Activated CD8-positive, alpha-beta T cell treated with anti-CD3 and anti-CD28 coated beads, Interleukin-2, amount 10 ng/mL, durations not matched to agents 7 days and 5 days (primary cell): ENCODE measurements around the gene SLC37A2. TPM values are rescaled to one million over a fixed set of nuclear protein-coding genes. Genes with fewer than 3 reads are reported as not detected.
"Not testable (repeated sequence)": the region's sequence is repeated elsewhere in the genome, so short reads cannot be mapped to it uniquely, and the experiment has no call there.

Experiments
- ATAC-seq: fragments of 150-1000 bp; cut with Tn5 transposase; one replicate; pipeline ENCODE4 v1.10.0; 2021; ENCODE audit warnings: moderate library complexity
- CTCF ChIA-PET: fragments of 350-600 bp; sonication (Branson Sonifier 250); formaldehyde crosslinking; loops from one replicate; lab custom pipeline; 2021; ENCODE audit warnings: antibody characterized with exemption; lab: Charles Lee
- POLR2A ChIA-PET: fragments of 350-600 bp; sonication (Branson Sonifier 250); formaldehyde crosslinking; loops from one replicate; lab custom pipeline; 2021; ENCODE audit warnings: antibody characterized with exemption; lab: Charles Lee
- DNase-seq: peaks from one replicate; pipeline ENCODE4 v3.0.0-alpha.2; 2020
- H3K27ac Mint-ChIP-seq: one replicate; pipeline ENCODE4 v1.8.0; 2021; ENCODE audit warnings: mild to moderate bottlenecking, mixed read lengths
- H3K27me3 Mint-ChIP-seq: one replicate; pipeline ENCODE4 v1.8.0; 2021; ENCODE audit warnings: low read depth, mixed read lengths
- H3K36me3 Mint-ChIP-seq: one replicate; pipeline ENCODE4 v1.8.0; 2021; ENCODE audit warnings: low read depth, mixed read lengths
- H3K4me1 Mint-ChIP-seq: one replicate; pipeline ENCODE4 v1.8.0; 2021; ENCODE audit warnings: low read depth, mixed read lengths
- H3K4me3 Mint-ChIP-seq: one replicate; pipeline ENCODE4 v1.8.0; 2021; ENCODE audit warnings: mild to moderate bottlenecking, mixed read lengths
- H3K9me3 Mint-ChIP-seq: one replicate; pipeline ENCODE4 v1.8.0; 2022; ENCODE audit warnings: mixed read lengths; ENCODE audit not compliant: insufficient read depth
- total RNA-seq, 2 experiments: library from RNA; stranded (reverse); gene quantifications; one replicate each; pipeline ENCODE4 v1.2.3, GENCODE V29; 2021

The SLC37A2 gene
- total RNA-seq, 2 experiments from 2014 or later, result 0.61 to 0.68 TPM

- ChIA-PET CTCF (no interaction called here), POLR2A (no interaction called here)
- Mint-ChIP-seq H3K27me3 (no peaks in the 10 kb centered on the region), H3K9me3 (no peaks in the 10 kb centered on the region), H3K36me3 (no peaks in the 10 kb centered on the region), H3K27ac (no peak overlapping the region), H3K4me3 (no peak overlapping the region), H3K4me1 (peaks cover 8% of the 10 kb centered on the region)
- no peak for DNase-seq
- ATAC-seq, result no peak
Measured at GRCh38 chr11:125086633-125087296, 23.7 kb downstream of the SLC37A2 start.

DNA sequence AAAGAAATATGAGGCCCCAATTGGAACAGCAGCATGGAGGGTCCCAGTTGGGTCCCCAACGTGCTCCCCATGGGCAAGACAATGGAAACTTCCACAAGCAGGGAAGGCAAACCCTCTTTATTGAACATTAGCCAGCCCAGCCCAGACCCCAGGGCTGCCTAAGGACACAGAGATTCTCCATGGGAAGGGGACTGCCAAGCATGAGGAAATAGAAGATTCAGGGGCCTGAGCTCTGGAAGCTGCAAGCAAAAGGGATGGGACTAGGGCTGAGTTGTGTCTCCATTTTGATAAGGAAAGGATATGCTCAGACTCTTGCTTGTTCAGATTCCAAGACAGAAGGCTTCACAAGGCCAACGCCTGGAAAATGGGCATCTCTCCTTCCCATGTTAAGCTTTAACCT, 25.0 kb downstream of the SLC37A2 start:
- no peak overlapping the region for H3K27ac Mint-ChIP-seq
- CTCF ChIA-PET, result interaction anchor here (0.8 to 1.1 kb wide), 3 partner anchors 18 to 37 kb away, joined by 3 to 4 read pairs (median 3); partner anchors contain the start of gene TMEM218
- DNase-seq, result no peak
- H3K4me1 Mint-ChIP-seq, result peaks cover 8% of the 10 kb centered on the region
- H3K4me3 Mint-ChIP-seq, result no peak overlapping the region
- H3K9me3 Mint-ChIP-seq, result no peaks in the 10 kb centered on the region
- POLR2A ChIA-PET, result no interaction called here
- no peak for ATAC-seq
- H3K36me3 Mint-ChIP-seq, result no peaks in the 10 kb centered on the region
- no peaks in the 10 kb centered on the region for H3K27me3 Mint-ChIP-seq

- POLR2A ChIA-PET, result no interaction called here
- H3K27me3 Mint-ChIP-seq, result no peaks in the 10 kb centered on the region
Measured at GRCh38 chr11:125088576-125089455, 25.7 kb downstream of the SLC37A2 start.

GRCh38 chr11:125089481-125089880, 26.4 kb downstream of the SLC37A2 start:
- DNase-seq, H3K27ac Mint-ChIP-seq, H3K9me3 Mint-ChIP-seq, CTCF ChIA-PET, H3K27me3 Mint-ChIP-seq, ATAC-seq, H3K4me1 Mint-ChIP-seq, H3K4me3 Mint-ChIP-seq, H3K36me3 Mint-ChIP-seq: not testable (repeated sequence)
- POLR2A ChIA-PET, result interaction anchor here (1.7 kb wide), 1 partner anchor 22 kb away, joined by 5 read pairs; the partner anchor contains the start of gene TMEM218

More at GRCh38 chr11:125088576-125089455, 25.7 kb downstream of the SLC37A2 start:
- Mint-ChIP-seq H3K4me1 (peaks cover 8% of the 10 kb centered on the region), H3K4me3 (no peak overlapping the region), H3K27ac (no peak overlapping the region), H3K9me3 (no peaks in the 10 kb centered on the region), H3K36me3 (no peaks in the 10 kb centered on the region)
- DNase-seq (no peak), ATAC-seq (no peak)
- CTCF ChIA-PET, result interaction anchor here (0.8 to 1.1 kb wide), 3 partner anchors 19 to 36 kb away, joined by 3 to 4 read pairs (median 3); partner anchors contain the start of gene TMEM218

GRCh38 chr11:125090151-125090550, 27.0 kb downstream of the SLC37A2 start:
- not testable (repeated sequence) for DNase-seq, H3K27me3 Mint-ChIP-seq, H3K4me1 Mint-ChIP-seq, H3K36me3 Mint-ChIP-seq, ATAC-seq, H3K4me3 Mint-ChIP-seq, H3K27ac Mint-ChIP-seq, H3K9me3 Mint-ChIP-seq
- CTCF ChIA-PET, result interaction anchor here (1.6 to 2.6 kb wide), 6 partner anchors 12 to 52 kb away, joined by 5 to 34 read pairs (median 11); no protein-coding TSS in a partner anchor
- POLR2A ChIA-PET, result interaction anchor here (1.7 kb wide), 1 partner anchor 21 kb away, joined by 5 read pairs; the partner anchor contains the start of gene TMEM218

GRCh38 chr11:125090816-125091215, 27.7 kb downstream of the SLC37A2 start:
- Mint-ChIP-seq H3K4me3 (no peak overlapping the region), H3K4me1 (peaks cover 8% of the 10 kb centered on the region), H3K9me3 (no peaks in the 10 kb centered on the region), H3K27ac (peak overlapping the region; percentile 20), H3K36me3 (peaks cover under 1% of the 10 kb centered on the region), H3K27me3 (no peaks in the 10 kb centered on the region)
- ChIA-PET POLR2A (interaction anchor here (0.5 to 1.7 kb wide), 4 partner anchors 15 to 138 kb away, joined by 3 to 5 read pairs (median 4); partner anchors contain the start of gene TMEM218), CTCF (interaction anchor here (0.8 to 2.6 kb wide), 14 partner anchors 8 to 267 kb away, joined by 3 to 34 read pairs (median 6); partner anchors contain the start of gene TMEM218)
- DNase-seq (no peak), ATAC-seq (no peak)

DNA sequence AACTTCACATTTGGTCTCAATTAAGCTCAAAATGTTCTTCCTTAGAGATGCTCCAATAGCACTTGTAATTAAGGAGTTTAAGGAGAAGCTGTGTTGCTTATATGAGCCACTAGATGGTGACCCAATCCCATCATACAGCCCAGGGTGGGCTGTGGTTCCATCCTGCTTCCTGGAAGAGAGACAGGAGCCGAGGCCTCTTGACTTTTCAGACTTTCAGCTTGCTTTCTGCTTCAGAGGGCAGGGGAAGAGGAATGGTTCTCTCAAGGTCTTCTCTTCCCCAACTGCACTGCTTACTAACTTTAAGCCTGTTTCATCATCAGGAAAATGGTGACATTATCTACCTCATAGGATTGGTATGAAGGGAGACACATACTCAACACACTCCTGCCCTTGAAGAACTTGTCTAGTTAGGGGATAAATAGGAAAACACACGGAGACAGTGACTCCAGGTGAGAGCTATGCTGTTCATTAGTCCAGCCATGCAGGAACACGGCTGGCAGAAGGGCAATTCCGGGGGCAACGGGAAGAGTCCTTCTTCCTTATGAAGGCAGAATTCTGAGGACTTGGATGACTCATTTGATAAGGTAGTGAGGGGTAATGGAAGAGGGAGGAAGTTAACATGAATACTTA, 28.3 kb downstream of the SLC37A2 start:
- CTCF ChIA-PET, result interaction anchor here (0.6 to 2.6 kb wide), 15 partner anchors 9 to 266 kb away, joined by 3 to 34 read pairs (median 6); partner anchors contain the start of gene TMEM218
- no peak for DNase-seq
- POLR2A ChIA-PET, result interaction anchor here (0.5 to 1.7 kb wide), 4 partner anchors 15 to 138 kb away, joined by 3 to 5 read pairs (median 4); partner anchors contain the start of gene TMEM218

GRCh38 chr11:125091877-125092664, 29.0 kb downstream of the SLC37A2 start:
- ATAC-seq, result no peak
- CTCF ChIA-PET, result interaction anchor here (0.6 to 2.6 kb wide), 11 partner anchors 8 to 255 kb away, joined by 3 to 34 read pairs (median 8); no protein-coding TSS in a partner anchor
- peaks cover 5% of the 10 kb centered on the region for H3K4me1 Mint-ChIP-seq
- peaks cover 7% of the 10 kb centered on the region for H3K36me3 Mint-ChIP-seq
- no peaks in the 10 kb centered on the region for H3K9me3 Mint-ChIP-seq
- H3K27ac Mint-ChIP-seq, result no peak overlapping the region
- POLR2A ChIA-PET, result no interaction called here
- DNase-seq, result no peak
- no peak overlapping the region for H3K4me3 Mint-ChIP-seq
- no peaks in the 10 kb centered on the region for H3K27me3 Mint-ChIP-seq

More for the DNA sequence above, 28.3 kb downstream of the SLC37A2 start:
- peaks cover 8% of the 10 kb centered on the region for H3K4me1 Mint-ChIP-seq
- no peak for ATAC-seq
- peak overlapping the region; percentile 20 for H3K27ac Mint-ChIP-seq
- H3K4me3 Mint-ChIP-seq, result no peak overlapping the region
- H3K27me3 Mint-ChIP-seq, result no peaks in the 10 kb centered on the region
- H3K36me3 Mint-ChIP-seq, result peaks cover 3% of the 10 kb centered on the region
- H3K9me3 Mint-ChIP-seq, result no peaks in the 10 kb centered on the region

DNA sequence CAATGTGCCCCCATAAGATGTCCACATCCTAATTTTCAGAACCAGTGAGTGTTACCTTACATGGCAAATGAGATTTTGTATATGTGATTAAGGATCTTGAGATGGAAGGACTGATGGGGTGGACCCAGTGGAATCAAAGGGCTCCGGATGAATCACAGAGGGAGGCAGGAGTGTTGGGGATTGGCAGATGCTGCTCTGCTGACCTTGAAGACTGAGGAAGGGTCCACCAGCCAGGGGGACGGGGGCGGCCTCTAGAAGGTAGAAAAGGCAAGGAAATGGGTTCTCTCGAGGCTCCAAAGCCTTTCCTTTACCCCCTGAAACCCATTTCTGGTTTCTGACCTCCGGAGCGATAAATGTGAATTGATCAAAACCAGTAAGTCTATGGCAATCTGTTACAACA, 29.6 kb downstream of the SLC37A2 start:
- ChIA-PET CTCF (interaction anchor here (2.2 to 2.6 kb wide), 3 partner anchors 14 to 254 kb away, joined by 7 to 34 read pairs (median 8); no protein-coding TSS in a partner anchor), POLR2A (no interaction called here)
- no peak for DNase-seq
- Mint-ChIP-seq H3K9me3 (no peaks in the 10 kb centered on the region), H3K36me3 (peaks cover 9% of the 10 kb centered on the region), H3K27me3 (no peaks in the 10 kb centered on the region), H3K27ac (no peak overlapping the region), H3K4me1 (peaks cover 5% of the 10 kb centered on the region), H3K4me3 (no peak overlapping the region)
- ATAC-seq, result no peak

DNA sequence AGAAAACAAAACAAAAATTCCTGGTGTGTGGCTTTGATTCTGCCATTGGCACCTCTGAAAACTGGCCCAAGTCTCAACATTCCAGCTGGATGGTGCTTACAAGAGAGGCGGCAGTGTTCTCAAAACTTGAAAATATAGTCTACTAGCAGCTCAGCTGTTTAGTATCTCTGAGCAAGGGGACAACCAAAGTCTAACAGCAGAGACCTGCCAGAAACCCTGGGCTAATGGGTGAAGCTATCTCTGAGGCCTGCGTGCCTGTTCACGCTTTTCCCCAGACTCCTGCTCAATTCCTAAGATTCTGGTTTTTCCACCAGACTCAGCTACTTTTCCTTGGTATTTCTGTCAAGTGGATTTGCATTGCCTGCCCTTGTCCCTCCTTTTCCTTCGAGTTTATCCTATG, 30.4 kb downstream of the SLC37A2 start:
- ATAC-seq (no peak), DNase-seq (no peak)
- Mint-ChIP-seq H3K27ac (no peak overlapping the region), H3K4me1 (peaks cover 5% of the 10 kb centered on the region), H3K36me3 (peaks cover 11% of the 10 kb centered on the region), H3K9me3 (no peaks in the 10 kb centered on the region), H3K4me3 (no peak overlapping the region), H3K27me3 (no peaks in the 10 kb centered on the region)
- ChIA-PET CTCF (interaction anchor here (1.1 kb wide), 1 partner anchor 31 kb away, joined by 4 read pairs; no protein-coding TSS in a partner anchor), POLR2A (no interaction called here)
